Hematopoietic multipotent progenitor cell treated with erythropoietin and hydrocortisone succinate and interleukin-3 and kit ligand, for 4 days (in vitro differentiated cells): Measurements from ENCODE around the gene CFAP299.
A peak's percentile ranks its signal among the peaks of the same experiment; 100 is the strongest.
"Not testable (repeated sequence)": the region's sequence is repeated elsewhere in the genome, so short reads cannot be mapped to it uniquely, and the experiment has no call there.

Experiments used
- DNase-seq: peaks from one replicate; pipeline ENCODE4 v3.0.0-alpha.2; 2015

The CFAP299 gene

GRCh38 chr4:80749558-80749957, 414.0 kb downstream of the CFAP299 start:
- DNase-seq = not testable (repeated sequence)

DNA sequence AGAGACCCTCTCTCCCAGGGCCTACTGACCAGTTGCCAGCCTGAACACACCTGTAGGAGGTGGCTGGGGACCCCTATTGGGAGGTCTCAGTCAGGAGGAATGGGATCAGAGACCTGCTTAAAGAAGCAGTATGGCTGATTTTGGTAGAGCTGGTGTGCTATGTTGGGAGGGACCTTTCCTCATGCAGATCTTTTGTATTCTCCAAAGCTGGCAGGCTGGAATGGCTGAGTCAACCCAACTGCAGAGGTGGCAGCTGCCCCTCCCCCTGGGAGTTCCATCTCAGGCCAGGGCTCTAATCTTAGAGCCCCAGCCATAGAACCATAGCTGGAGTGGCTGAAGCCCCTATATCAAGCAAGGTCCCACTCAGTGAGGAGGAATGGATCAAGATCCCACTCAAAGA, 415.7 kb downstream of the CFAP299 start:
- DNase-seq = no peak

DNA sequence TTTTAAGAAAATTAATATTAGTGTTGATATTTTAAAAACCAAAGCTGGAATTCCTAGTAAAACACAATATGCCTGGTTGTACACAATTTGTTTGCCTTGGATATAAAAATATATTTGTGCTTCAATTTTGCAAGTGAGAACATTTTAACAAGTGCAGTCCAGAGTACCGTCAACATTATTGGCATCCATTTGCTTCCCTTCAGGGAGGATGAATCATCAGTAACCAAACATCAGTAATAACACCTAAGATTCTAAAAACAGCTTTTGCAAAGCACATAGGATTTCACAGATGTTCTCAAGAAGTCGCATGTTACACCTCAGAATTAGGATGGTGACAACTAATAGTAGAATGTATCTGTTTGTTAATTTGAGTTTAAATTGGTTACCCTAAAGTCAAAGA, 432.4 kb downstream of the CFAP299 start:
- DNase-seq = no peak

GRCh38 chr4:80776168-80776567, 440.6 kb downstream of the CFAP299 start:
- DNase-seq = no peak

- DNase-seq = no peak
Measured at GRCh38 chr4:80781431-80781830, 445.9 kb downstream of the CFAP299 start.

DNA sequence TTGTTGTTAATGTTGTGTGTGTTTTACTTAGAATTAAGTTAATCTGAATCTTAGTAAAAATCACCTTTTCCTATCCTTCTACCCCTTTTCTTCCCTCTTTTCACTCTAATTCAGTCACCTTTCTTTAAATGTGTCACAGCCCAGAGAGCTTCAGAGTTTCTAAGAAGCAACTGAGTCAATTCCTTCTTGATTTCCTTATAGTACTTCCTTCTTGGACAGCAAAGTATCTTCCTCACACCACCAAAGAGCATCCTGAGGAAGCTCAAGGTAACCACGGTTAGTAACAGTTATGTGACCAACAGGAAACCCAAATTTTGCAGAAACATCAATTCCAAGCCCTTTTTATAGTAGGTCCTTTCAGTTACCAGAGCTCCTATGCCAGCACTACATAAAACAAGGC, 451.8 kb downstream of the CFAP299 start:
- DNase-seq = no peak

- DNase-seq = peak; percentile 37
Measured at GRCh38 chr4:80788798-80789197, 453.3 kb downstream of the CFAP299 start.

DNA sequence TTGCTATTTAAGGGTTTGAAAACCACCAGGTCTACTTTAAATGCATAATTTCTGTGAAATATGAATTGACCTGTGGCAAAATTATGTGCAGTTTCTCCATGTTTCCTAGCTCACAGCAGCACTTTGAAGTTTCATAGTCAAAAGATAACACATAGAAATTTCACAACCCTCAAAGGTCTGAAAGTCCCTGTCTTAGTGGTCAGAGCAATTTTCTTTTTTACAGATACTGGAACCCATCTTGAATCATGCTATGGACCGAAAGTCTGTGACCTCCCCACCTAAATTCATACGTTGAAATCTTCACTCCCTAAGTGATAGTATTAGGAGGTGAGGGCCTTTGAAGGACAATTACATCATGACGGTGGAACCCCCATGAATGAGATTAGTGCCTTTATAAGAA, 454.6 kb downstream of the CFAP299 start:
- DNase-seq = no peak

DNA sequence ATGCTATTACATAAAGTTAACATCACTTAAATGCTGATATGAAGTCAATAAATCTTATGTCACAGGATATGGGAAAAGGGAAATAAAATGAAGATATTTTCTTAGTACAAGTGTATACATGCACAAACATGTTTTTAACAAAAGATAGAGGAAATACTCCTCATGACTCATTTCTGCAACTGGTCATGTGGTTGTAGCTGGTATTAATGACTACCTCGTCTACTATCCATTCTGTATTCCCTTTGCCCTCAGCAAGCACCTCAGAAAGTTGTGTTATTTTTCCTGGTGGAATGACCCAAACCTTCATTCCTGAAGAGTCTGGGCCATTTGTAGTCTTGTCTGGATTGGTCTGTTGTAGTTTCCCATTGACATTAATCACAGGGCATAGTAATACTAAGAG, 458.1 kb downstream of the CFAP299 start:
- not testable (repeated sequence) for DNase-seq

GRCh38 chr4:80798082-80798481, 462.6 kb downstream of the CFAP299 start:
- no peak for DNase-seq

- DNase-seq = peak; percentile 32
Measured at GRCh38 chr4:80800719-80801118, 465.2 kb downstream of the CFAP299 start.

- DNase-seq = peak; percentile 7
Measured at GRCh38 chr4:80803337-80803736, 467.8 kb downstream of the CFAP299 start.

- DNase-seq = no peak
Measured at GRCh38 chr4:80806472-80806871, 470.9 kb downstream of the CFAP299 start.

GRCh38 chr4:80809039-80809729, 473.7 kb downstream of the CFAP299 start:
- no peak for DNase-seq

DNA sequence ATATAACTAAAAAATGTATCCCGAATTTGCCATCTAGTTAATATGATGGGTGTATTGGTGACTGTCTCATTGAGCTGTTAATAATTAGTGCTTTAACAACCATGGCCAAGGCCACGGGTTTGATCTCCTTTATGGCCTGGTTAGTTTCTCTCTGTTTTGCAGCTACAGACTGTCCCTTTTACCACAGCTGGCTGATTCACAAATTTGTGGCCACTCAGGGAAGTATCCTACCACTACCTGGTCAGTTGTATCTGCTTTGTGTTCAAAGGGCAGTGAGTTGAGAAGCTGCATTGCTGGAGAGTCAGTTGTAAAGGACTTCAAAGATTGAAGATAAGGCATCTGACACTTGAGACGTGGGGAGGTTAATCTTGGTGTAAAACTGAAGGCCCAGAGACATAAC, 475.9 kb downstream of the CFAP299 start:
- no peak for DNase-seq

DNA sequence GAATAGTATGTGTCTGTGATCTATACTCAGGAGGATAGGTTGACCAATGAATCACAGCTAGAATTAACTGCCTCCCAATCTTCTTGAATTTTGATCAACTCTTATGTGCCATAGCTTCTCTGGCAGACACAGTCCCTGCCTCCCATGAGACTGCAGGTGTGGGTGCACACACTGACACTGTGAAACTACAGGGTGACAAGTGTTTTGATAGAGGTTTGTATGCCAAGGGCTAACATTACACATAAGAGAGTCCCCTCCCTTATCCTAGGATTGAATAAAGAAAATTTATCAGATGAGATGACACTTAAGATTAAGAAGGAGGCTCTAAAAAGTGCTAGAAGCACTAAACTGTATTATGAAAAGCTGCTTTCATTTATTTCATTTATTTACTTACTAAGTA, 476.6 kb downstream of the CFAP299 start:
- DNase-seq = no peak

DNA sequence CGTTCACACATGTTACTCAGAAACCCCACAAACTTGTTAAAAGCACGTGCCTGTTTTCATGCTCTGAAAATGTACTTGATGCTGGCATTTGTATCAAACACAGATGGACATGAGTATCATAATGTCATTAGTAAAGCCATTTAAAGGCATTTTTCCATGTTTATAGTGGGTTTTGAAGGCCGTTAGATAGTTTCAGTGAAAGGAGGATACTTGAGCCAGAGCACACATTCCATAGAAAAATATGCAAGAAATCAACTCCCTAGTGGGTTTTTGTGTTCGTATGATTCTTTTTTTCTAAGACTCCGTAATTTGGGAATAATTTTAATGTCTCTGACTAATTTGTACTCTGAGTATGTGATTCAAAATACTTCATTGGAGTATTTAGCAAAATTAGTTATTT, 478.7 kb downstream of the CFAP299 start:
- no peak for DNase-seq

DNA sequence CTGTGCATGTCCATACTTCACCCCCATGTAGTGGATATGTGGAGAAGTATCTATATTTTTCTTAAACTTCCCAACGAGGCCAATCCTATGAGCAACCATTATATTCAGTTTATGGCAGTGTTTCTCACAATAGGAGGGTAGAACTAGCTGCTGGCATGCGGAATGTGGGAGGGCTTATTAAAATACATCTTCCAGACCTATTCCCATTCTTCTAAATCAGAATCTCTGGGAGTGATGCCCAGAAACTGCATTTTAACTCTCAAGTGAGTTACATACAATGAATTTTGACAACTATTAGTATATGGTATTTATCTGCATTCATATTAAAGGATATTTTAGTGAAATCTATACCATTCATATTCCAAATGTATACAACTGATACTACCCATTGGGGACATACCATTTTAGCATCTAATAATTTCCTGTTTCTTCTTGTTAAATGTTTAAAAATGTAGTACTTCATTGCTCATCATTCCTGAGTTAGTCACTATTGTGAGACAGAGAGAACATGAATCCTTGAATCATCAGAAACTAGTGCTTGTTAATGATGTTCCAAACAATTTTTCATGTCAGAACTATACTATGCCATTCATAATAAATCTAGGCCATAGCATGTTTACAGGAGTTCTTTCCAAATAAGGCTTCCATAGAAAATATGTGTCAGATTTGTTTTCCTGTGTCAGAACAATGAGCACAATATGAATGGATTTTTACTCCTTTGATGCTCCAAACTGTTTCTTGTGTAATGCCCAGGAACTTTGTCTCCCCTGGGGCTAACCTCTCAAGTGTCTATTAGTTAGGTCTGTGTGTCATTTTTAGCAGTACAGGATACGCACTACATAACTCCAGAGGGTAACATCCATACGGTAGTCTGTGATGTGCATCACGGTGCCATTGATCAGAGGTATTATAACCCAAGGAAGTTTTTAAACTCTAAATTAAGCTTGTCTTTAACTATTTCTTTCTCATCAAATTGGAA, 496.1 kb downstream of the CFAP299 start:
- no peak for DNase-seq

GRCh38 chr4:80839281-80839680, 503.8 kb downstream of the CFAP299 start:
- DNase-seq = no peak

GRCh38 chr4:80839792-80840191, 504.3 kb downstream of the CFAP299 start:
- DNase-seq = no peak

DNA sequence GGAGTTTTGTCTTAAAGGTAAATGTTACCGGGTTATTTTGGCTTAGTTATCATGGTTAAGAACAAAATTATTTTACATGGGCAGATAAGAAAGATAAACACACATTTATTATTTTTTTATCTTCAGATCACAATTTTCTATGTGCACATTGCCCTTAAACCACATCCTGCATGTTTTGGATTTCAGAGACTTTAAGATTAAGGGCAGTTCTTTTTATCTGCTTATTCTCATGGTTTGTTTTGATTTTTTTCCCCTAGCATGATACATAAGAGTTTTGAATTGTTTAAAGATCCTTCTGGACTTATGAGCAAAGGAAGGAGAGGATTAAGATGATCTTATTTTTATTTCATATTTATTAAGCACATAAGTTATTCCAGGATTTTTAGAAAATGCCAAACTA, 504.9 kb downstream of the CFAP299 start:
- peak; percentile 12 for DNase-seq

DNA sequence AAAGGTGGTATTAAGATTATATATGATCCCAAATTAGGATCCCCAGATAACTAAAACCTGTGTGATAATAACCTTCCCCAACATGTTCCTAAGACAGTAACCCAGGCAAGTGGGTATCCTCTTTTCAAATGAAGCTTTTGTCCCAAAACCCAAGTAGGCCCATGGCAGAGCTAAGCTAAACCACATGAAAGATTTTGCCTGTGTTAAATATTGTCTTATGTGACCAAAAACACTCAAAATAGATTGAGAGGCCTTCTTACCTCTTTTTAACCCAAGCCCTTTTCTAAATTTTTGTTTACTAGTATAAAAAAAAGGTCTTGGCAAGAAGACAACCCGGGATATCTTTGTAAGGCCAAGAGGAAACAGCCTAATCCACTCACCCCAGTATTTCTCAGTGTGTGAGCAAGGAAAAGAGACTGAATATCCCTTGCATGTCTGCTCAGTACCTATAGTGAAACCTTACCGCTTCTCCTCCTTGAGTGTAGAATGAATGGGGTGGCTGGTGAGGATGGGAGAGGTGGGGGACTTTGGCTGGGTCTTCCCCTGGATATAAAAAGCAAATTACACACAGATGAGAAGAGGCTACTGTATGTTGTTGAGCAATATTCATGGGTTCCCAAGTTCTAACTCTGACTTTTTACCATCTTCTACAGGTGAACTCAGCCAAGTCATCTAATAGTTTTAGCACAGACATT, 506.2 kb downstream of the CFAP299 start:
- DNase-seq = no peak

- DNase-seq = no peak
Measured at GRCh38 chr4:80846210-80846609, 510.7 kb downstream of the CFAP299 start.

DNA sequence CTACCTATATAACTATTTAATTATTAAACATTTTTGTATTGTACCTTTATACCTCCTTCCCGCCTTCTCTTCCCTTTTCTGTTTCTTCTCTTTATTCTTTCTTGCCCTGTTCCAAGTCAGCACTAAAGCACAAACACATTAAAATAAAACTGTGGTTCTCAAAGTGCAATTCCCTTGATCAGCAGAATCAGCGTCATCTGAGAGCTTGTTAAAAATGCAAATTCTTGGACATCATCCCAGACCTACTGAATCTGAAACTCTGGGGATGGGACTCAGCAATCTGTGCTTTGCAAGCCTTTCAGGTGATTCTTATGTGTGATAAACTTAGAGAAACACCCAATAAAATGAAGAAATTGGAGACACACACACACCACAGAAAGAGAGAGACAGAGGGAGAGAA, 516.5 kb downstream of the CFAP299 start:
- no peak for DNase-seq
